IMR-90 (cell line): ENCODE results near the gene TSR3. TPM values are rescaled to one million over a fixed set of nuclear protein-coding genes. Genes with fewer than 3 reads are reported as not detected.

Source experiments
- ATAC-seq: fragments of 200-7000 bp; cut with Tn5 transposase; 2 replicates; pipeline ENCODE4 v1.9.1; 2020; ENCODE audit warnings: low read depth, mild to moderate bottlenecking, moderate library complexity
- BruUV-seq: library from RNA; stranded (reverse); fragments of 400-500 nt; replicated peaks from 2 replicates; lab custom pipeline; 2021; lab: Mats Ljungman, UMichigan
- CTCF ChIA-PET: fragments of 300-600 bp; formaldehyde crosslinking; extraction: SDS; loops from one replicate; lab custom pipeline; 2021; ENCODE audit warnings: antibody characterized with exemption; lab: Yijun Ruan, JAX
- POLR2A ChIA-PET: fragments of 300-600 bp; sonication (Branson Sonifier 250); formaldehyde crosslinking; loops from one replicate; lab custom pipeline; 2022; ENCODE audit warnings: antibody characterized with exemption; ENCODE audit not compliant: unreplicated experiment; lab: Charles Lee
- DNase-seq: peaks from one replicate; pipeline ENCODE4 v3.0.0; 2013
- H2AFZ ChIP-seq: replicated peaks from 2 replicates; pipeline ENCODE3; 2013; ENCODE audit warnings: low read length, mild to moderate bottlenecking; ENCODE audit not compliant: poor library complexity
- H2AK5ac ChIP-seq: 2 replicates; pipeline ENCODE4 v1.6.1; 2013; ENCODE audit warnings: low read depth, low read length, inconsistent platforms
- H2AK9ac ChIP-seq: replicated peaks from 2 replicates; pipeline ENCODE3; 2013; ENCODE audit warnings: mild to moderate bottlenecking, low read depth, low read length, moderate library complexity; ENCODE audit not compliant: poor library complexity
- H2BK120ac ChIP-seq: 2 replicates; pipeline ENCODE4 v1.6.1; 2013; ENCODE audit warnings: low read depth, low read length, inconsistent platforms
- H2BK15ac ChIP-seq: 3 replicates; pipeline ENCODE4 v1.6.1; 2013; ENCODE audit warnings: low read depth, low read length, inconsistent platforms
- H2BK20ac ChIP-seq: 2 replicates; pipeline ENCODE4 v1.6.1; 2013; ENCODE audit warnings: low read depth, mild to moderate bottlenecking, inconsistent platforms, low read length, moderate library complexity
- H2BK5ac ChIP-seq: 2 replicates; pipeline ENCODE4 v1.6.1; 2013; ENCODE audit warnings: mild to moderate bottlenecking, low read depth, low read length, inconsistent platforms; ENCODE audit not compliant: poor library complexity, severe bottlenecking
- H3K14ac ChIP-seq: replicated peaks from 2 replicates; pipeline ENCODE4 v1.6.1; 2013; ENCODE audit warnings: low read depth, low read length, inconsistent platforms
- H3K18ac ChIP-seq: 2 replicates; pipeline ENCODE4 v1.6.1; 2013; ENCODE audit warnings: low read depth, low read length, control low read depth
- H3K23ac ChIP-seq: 2 replicates; pipeline ENCODE4 v1.6.1; 2013; ENCODE audit warnings: low read depth, low read length, inconsistent platforms
- H3K27ac ChIP-seq: 2 replicates; pipeline ENCODE4 v1.5.1; 2013; ENCODE audit warnings: mild to moderate bottlenecking, control low read depth, low read length; ENCODE audit not compliant: insufficient read depth
- H3K27me3 ChIP-seq: 2 replicates; pipeline ENCODE4 v1.6.1; 2013; ENCODE audit warnings: low read length; ENCODE audit not compliant: control insufficient read depth, insufficient read depth
- H3K36me3 ChIP-seq: 2 replicates; pipeline ENCODE4 v1.6.1; 2013; ENCODE audit warnings: low read length, mixed read lengths; ENCODE audit not compliant: control insufficient read depth, insufficient read depth
- H3K4ac ChIP-seq: 2 replicates; pipeline ENCODE4 v1.6.1; 2013; ENCODE audit warnings: low read depth, low read length, inconsistent platforms
- H3K4me1 ChIP-seq: 2 replicates; pipeline ENCODE4 v1.6.1; 2013; ENCODE audit warnings: low read length, mixed read lengths; ENCODE audit not compliant: control insufficient read depth, insufficient read depth
- H3K4me2 ChIP-seq: 2 replicates; pipeline ENCODE4 v1.6.1; 2013; ENCODE audit warnings: low read depth, mild to moderate bottlenecking, control low read depth, low read length, moderate library complexity
- H3K4me3 ChIP-seq: 2 replicates; pipeline ENCODE4 v1.5.1; 2013; ENCODE audit warnings: low read depth, mild to moderate bottlenecking, control low read depth, low read length, moderate library complexity; ENCODE audit not compliant: insufficient read depth
- H3K56ac ChIP-seq: 2 replicates; pipeline ENCODE4 v1.6.1; 2013; ENCODE audit warnings: low read length, inconsistent platforms; ENCODE audit not compliant: insufficient read depth; ENCODE audit errors: extremely low read depth
- H3K79me1 ChIP-seq, 2 experiments: 2 replicates each; pipeline ENCODE4 v1.6.1; 2013; ENCODE audit warnings: low read length in 2 of 2, inconsistent platforms in 1 of 2, low read depth in 1 of 2
- H3K9ac ChIP-seq: 2 replicates; pipeline ENCODE4 v1.6.1; 2013; ENCODE audit warnings: low read depth, low read length, control low read depth
- H3K9me1 ChIP-seq: 2 replicates; pipeline ENCODE4 v1.6.1; 2013; ENCODE audit warnings: low read length, inconsistent platforms; ENCODE audit not compliant: insufficient read depth
- H3K9me3 ChIP-seq: 2 replicates; pipeline ENCODE4 v1.6.1; 2013; ENCODE audit warnings: low read length; ENCODE audit not compliant: control insufficient read depth, insufficient read depth
- H4K20me1 ChIP-seq: 2 replicates; pipeline ENCODE4 v1.6.1; 2013; ENCODE audit warnings: low read length, inconsistent platforms; ENCODE audit not compliant: insufficient read depth
- H4K5ac ChIP-seq: 2 replicates; pipeline ENCODE4 v1.6.1; 2013; ENCODE audit warnings: mild to moderate bottlenecking, low read depth, low read length, control low read depth
- H4K8ac ChIP-seq, 2 experiments: 2 replicates each; pipeline ENCODE4 v1.6.1; 2013; ENCODE audit warnings: low read depth in 2 of 2, low read length in 2 of 2, control low read depth in 1 of 2, inconsistent platforms in 1 of 2
- H4K91ac ChIP-seq: 2 replicates; pipeline ENCODE4 v1.6.1; 2013; ENCODE audit warnings: low read depth, low read length, inconsistent platforms; ENCODE audit not compliant: insufficient read depth
- CHD1 ChIP-seq: IDR thresholded peaks from 2 replicates; pipeline ENCODE4 v1.6.1; 2012; ENCODE audit warnings: low read depth, low read length, improper control_type of control experiment
- MAFK ChIP-seq: IDR thresholded peaks from 2 replicates; pipeline ENCODE4 v1.6.1; 2012; ENCODE audit warnings: low read depth, low read length, improper control_type of control experiment
- RCOR1 ChIP-seq: IDR thresholded peaks from 2 replicates; pipeline ENCODE4 v1.6.1; 2012; ENCODE audit warnings: mild to moderate bottlenecking, low read length, improper control_type of control experiment; ENCODE audit not compliant: insufficient replicate concordance
- WGBS, 2 experiments: methylation state at CpG; one replicate each; pipeline versions ENCODE4 v1.1.5 to v1.1.7; 2013; ENCODE audit warnings: missing lambda C conversion rate in 2 of 2; ENCODE audit not compliant: insufficient read length in 1 of 2; ENCODE audit errors: extremely low coverage in 2 of 2; 5-methylcytosine and 5-hydroxymethylcytosine counted together
- dilution Hi-C: fragments of 300-500 bp; cut with HindIII; formaldehyde crosslinking; loops from one replicate; pipeline ENCODE4 v1.14.3; 2018; ENCODE audit warnings: low sequenced_read_pairs; ENCODE audit not compliant: unreplicated experiment
- in situ Hi-C: fragments of 300-500 bp; cut with MboI; formaldehyde crosslinking; loops from 3 replicates; pipeline ENCODE4 v1.14.3; 2019; ENCODE audit warnings: low sequenced_read_pairs, inconsistent platforms, mixed read lengths
- intact Hi-C: fragments of 100-400 bp; cut with micrococcal nuclease; formaldehyde crosslinking; loops from 2 replicates; pipeline ENCODE4 v1.10.0; 2022
- polyA plus RNA-seq, 3 experiments: library from polyadenylated mRNA; depleted of rRNA; stranded (reverse); fragments of >200 nt; gene quantifications; 2 replicates each; pipeline ENCODE4 v1.2.3, GENCODE V29; 2012; ENCODE audit warnings: low replicate concordance in 1 of 3
- total RNA-seq: library from RNA; depleted of rRNA; stranded (reverse); fragments of >200 nt; gene quantifications from 2 replicates; pipeline ENCODE4 v1.2.3, GENCODE V29; 2012
- TF ChIP-seq, protein P1 (sequence below): fragments of 150-350 bp; IDR thresholded peaks from 2 replicates; pipeline ENCODE4 v1.6.1; 2016; ENCODE audit warnings: low read depth, mild to moderate bottlenecking, low read length, moderate library complexity, borderline replicate concordance

The TSR3 gene
- total and polyA plus RNA-seq, 2 of the 4 experiments (the other 2 are of a cell fraction), result 38.0 to 52.9 TPM

DNA sequence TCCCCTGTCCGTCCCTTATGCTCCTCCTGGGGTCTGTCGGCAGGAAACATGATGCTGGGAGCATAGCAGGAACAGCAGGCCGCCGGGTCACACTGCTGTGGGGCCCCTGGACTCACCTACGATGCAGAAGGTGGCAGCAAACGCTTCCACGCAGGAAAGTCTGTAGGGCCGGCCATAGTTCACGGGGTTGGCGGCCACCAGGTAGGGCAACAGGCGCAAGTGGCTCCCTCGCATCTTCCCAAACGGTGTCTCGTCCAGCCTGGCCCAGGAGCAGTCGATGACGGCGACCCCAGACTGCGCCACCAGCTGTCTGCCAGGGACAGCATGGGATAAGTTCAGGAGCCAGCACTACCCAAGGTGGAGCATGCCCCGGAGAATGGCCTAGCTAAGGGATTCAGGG lies 987 bp downstream of the TSR3 start:
- H3K27ac ChIP-seq, result peak overlapping the region; percentile 56; the same call in 1 of the 2 replicates
- intact Hi-C loops, result no loop called here
- dilution Hi-C loops, result no loop called here

More for the DNA sequence above, 987 bp downstream of the TSR3 start:
- peak overlapping the region; percentile 99 for H2AFZ ChIP-seq
- H3K18ac ChIP-seq, result no peak overlapping the region
- DNase-seq (no peak), ATAC-seq (no peak)
- WGBS, 2 experiments, result 87% methylated on average over 16 of the region's 19 CpGs; no CpG with 5 or more reads in 1 of the 2 experiments
- no peak overlapping the region for H2BK20ac ChIP-seq
- peaks cover 9% of the 10 kb centered on the region for H3K4me1 ChIP-seq
- no peak overlapping the region for H2BK15ac ChIP-seq
- no peak overlapping the region for H3K14ac ChIP-seq
- H2AK5ac ChIP-seq, result peak overlapping the region; percentile 91; the same call in 1 of the 2 replicates
- H3K79me1 ChIP-seq, result peaks cover 23 to 59% of the 10 kb centered on the region in 2 experiments
- H3K36me3 ChIP-seq, result peaks cover 25% of the 10 kb centered on the region
- TF ChIP-seq, protein P1, sequence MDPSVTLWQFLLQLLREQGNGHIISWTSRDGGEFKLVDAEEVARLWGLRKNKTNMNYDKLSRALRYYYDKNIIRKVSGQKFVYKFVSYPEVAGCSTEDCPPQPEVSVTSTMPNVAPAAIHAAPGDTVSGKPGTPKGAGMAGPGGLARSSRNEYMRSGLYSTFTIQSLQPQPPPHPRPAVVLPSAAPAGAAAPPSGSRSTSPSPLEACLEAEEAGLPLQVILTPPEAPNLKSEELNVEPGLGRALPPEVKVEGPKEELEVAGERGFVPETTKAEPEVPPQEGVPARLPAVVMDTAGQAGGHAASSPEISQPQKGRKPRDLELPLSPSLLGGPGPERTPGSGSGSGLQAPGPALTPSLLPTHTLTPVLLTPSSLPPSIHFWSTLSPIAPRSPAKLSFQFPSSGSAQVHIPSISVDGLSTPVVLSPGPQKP, result no peak
- no peak for TF ChIP-seq MAFK
- no peak for TF ChIP-seq RCOR1
- TF ChIP-seq CHD1, result no peak
- ChIA-PET CTCF (no interaction called here), POLR2A (no interaction called here)
- H3K9me1 ChIP-seq, result no peaks in the 10 kb centered on the region
- no TSS peak for BruUV-seq
- no peak overlapping the region; the same call in 1 of the 2 replicates for H4K5ac ChIP-seq
- H4K20me1 ChIP-seq, result peaks cover 15% of the 10 kb centered on the region
- no peak overlapping the region for H2BK120ac ChIP-seq
- H3K9me3 ChIP-seq, result no peaks in the 10 kb centered on the region
- peak overlapping the region; percentile 99 for H3K4me2 ChIP-seq
- H3K4me3 ChIP-seq, result peak overlapping the region; percentile 82
- 0 out of 2 replicates have a peak overlapping the region, but pooled peaks have one; percentile 57 for H3K56ac ChIP-seq
- H2AK9ac ChIP-seq, result peak overlapping the region; percentile 99
- peak overlapping the region; percentile 80; the same call in 1 of the 2 replicates for H3K4ac ChIP-seq
- H2BK5ac ChIP-seq, result no peak overlapping the region
- no peak overlapping the region for H4K91ac ChIP-seq
- peak overlapping the region; percentile 57 to 79; a peak in 3 of 4 replicates for H4K8ac ChIP-seq
- H3K27me3 ChIP-seq, result no peaks in the 10 kb centered on the region
- peak overlapping the region; percentile 82; the same call in 1 of the 2 replicates for H3K23ac ChIP-seq
- in situ Hi-C loops, result no loop called here
- peak overlapping the region; percentile 93 for H3K9ac ChIP-seq
